ENCODE data around the gene PDE2A.

Gene PDE2A

DNA sequence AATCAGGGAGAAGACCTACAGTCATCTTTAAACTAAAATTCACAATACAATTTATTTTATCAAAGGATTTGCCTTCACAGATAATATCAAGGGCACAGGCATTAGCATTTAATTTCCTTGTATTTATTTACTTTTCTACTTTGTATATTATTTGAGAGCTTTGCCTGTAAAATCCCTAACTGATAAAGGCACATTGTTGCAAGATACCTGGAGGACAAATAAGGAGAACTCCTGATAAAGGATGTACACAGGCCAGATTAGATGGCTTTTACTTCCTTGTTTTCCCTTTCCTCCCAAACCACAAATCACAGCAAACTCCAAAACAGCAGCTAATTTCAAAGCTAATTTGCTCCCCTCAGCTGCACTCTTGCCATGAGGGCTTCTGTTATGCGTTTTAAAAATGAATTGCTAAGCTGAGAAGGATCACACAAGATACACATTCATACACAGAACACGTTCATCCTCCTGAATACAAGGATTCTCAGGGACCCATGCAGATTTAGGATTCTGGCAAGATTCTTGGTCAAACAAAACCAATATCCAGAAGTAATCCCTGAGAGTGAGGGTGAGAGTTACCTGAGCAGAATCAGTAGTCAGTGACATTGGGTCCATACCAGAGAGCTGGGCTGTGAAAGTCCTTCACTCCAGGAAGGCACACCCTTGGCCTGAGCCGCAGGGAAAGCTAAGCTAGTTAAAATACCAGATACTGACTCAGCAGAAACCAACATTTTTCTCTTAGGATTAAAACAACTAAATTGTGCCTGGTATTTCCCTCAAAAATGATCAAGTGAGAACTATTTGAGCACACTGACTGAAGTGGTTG is 139.6 kb downstream of the PDE2A start:
- DNase-seq, result no peak

- DNase-seq, result no peak
Measured at GRCh38 chr11:72529068-72529467, 145.2 kb downstream of the PDE2A start.

GRCh38 chr11:72528121-72528520 is 146.1 kb downstream of the PDE2A start:
- no peak for DNase-seq

Measured in NCI-H2081 treated with DMSO at 0.1 percent for 48 hours (cell line).